ENCODE results near the gene NOCT. TPM values are rescaled to one million over a fixed set of nuclear protein-coding genes. Genes with fewer than 3 reads are reported as not detected.
"Not testable (repeated sequence)": the region's sequence is repeated elsewhere in the genome, so short reads cannot be mapped to it uniquely, and the experiment has no call there.

NOCT gene, protein sequence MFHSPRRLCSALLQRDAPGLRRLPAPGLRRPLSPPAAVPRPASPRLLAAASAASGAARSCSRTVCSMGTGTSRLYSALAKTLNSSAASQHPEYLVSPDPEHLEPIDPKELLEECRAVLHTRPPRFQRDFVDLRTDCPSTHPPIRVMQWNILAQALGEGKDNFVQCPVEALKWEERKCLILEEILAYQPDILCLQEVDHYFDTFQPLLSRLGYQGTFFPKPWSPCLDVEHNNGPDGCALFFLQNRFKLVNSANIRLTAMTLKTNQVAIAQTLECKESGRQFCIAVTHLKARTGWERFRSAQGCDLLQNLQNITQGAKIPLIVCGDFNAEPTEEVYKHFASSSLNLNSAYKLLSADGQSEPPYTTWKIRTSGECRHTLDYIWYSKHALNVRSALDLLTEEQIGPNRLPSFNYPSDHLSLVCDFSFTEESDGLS
- 7.6 TPM for polyA plus RNA-seq (2013, experiment 1 of 2; ENCODE audit: insufficient read length)
- polyA plus RNA-seq (2013, experiment 2 of 2; ENCODE audit: insufficient read length) = 10.1 TPM

DNA sequence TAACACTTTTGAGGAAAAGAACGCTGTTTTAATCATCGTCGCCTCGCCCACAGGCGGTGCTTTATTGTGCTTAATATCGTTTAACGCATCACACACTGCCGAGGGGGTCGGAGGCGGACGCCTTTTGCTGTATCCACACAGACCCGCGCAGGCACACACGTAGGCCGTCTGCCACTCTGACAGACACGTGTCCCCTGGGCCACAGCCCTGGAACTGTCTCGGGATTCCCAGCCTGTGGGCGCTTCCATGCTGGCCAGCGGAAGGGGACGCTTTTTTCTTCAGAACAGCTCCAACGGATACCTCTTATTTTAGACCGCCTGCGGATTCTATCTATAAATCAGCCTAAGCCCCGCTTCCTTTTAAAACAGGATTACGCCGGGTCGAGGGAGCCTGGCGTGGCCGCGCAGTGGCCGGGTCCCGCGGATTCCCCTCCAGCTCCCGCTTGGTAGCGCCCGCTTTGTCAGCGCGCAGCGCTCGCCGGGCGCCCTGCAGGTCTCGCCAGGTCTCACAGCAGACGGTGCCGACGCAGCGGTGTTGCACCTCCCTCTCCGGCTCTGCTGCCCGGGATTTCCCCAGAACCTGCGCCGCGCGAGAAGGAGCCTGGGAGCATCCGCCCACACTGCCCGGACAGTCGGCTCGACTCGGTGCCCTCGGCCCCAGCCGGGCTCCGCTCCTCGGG, at the start of gene NOCT:
Gene NOCT, plus strand, starts transcription at position 513 of the 679 bp plus-strand sequence. CDS start 201 bp downstream, outside the sequence.
- DNase-seq = peak; percentile 91

DNA sequence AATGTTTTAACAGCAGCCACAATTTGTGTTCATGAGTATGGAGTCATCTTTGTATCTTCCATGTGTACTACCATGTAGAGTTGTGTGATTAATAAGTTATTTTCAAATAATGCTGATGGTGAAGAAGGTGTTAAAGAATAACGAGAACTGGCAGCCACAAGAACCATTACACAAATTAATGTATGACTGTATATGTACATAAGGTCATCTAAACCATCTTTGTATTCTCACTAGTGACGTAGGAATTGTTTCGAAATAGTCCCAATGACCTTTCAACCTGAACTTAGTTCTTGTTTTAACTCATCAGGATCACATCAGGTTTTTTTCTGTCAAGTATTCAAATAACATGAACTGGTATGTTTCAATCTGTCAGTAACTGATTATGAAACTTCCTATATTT, 48.3 kb upstream of the NOCT start:
- DNase-seq = no peak

DNA sequence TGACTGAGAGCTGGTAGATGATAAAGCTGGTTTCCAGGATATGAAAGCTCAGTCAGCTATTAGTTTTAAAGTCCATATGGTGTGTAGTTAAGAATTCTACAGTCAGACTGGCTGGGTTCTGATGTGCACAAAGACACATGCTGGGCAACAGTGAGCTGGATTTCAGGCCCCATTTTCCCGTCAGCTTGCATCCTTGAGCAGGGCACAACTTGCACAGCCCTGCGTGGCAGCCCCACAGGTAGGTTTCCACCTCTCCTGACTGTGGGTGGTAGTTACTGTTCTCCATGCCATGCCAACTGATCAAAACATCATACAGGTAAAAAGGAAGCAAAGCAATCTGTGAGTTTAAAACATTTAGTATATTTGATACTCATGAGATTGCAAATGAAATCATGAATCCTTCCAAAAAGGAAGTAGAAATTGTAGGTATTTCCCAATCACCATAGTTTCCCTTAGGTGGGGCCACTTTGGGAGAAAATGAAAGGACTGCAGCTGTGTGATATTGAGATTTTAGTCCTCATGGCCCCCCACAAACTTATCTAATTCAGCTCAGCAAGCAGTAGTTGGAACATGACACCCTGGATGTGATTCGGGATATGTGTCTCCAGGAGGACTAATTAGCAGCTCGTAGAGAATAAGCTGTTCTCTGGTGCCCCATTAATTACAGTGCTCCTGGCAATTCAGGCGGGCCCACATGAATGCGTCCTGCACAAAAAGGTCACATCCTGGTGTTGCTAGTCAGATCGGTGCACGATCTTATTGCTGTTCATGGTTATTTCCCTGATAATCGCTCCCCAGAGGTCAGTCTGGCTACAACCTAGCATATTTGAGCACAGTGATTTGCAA, 42.4 kb upstream of the NOCT start:
- DNase-seq = no peak

DNA sequence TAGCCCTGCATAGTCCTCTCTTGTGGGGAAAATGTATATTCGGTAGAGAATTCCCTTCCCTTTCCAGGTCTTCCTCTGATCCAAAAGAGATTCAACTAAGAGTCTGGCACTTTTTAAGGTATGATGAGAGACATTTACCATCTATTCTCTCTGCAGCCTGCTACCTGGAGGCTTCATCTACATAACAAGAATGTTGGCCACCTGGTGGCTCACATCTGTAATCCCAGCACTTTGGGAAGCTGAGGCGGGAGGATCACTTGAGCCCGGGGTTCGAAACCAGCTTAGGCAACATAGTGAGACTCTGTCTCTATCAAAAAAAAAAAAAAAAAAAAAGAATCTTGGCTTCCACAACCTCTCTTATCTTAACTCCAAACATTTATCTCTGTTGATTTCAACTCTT, 40.4 kb upstream of the NOCT start:
- DNase-seq = no peak

DNA sequence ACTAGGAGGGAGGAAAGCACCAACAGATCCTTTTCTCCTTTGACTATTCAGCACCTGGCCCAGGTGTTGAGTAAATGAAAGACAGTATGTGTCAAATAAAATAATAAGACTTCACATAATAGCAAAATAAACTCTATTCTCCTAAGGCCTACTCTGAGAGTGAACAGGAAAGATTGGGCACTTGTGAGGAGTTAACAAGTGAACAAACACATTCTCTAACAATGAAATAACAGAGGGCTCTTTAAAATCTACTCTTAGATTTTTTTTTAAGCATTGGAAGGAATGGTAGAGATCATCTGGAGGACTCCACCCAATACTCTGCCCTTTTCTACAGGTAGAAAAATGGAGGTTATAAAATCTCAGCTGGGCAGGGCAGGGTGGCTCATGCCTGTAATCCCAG, 39.1 kb upstream of the NOCT start:
- DNase-seq = no peak

DNA sequence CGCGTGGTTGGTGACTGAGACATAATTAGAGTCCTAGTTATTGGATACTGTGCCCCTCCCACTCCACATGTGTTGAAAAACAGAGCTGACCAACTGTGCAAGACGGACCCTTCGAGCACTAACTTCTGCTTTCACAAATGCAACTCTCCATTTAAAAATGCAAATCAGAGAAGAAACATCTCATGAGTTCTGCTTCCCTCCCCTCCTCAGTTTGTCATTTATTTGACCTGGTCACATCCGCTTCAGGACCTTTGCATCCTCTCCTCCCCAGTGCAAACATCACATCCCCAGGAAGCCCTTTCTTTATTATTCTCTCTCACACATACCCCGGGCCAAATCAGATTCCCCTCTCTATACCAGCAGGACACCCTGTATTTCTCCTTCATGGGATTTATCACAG, 38.1 kb upstream of the NOCT start:
- no peak for DNase-seq

DNA sequence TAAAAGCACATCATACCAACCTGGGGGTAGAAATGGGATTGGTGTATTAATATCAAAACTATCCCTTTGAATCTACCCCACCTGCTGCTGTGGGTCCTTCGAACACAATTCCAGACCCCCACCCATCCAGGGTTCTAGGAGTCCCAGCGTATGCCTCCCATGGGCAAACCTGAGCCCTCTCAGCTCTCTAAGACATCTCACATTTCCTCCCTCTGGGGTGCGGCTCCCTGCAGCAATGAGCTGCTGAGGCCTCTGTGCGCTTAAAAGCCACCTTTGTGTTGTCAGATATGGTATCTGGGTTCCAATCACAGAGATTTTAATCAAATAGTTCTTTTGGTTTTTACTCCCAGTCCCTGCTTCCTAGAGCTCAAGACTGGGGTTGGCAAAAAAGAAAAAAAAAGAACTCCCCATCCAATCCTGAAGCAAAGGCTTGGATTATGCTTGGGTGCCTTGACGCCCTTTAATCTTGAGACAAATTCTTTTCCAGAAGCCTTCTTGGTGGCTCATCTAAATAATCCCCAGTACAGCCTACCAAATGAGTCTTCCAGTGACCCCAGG, 37.5 kb upstream of the NOCT start:
- DNase-seq = no peak

DNA sequence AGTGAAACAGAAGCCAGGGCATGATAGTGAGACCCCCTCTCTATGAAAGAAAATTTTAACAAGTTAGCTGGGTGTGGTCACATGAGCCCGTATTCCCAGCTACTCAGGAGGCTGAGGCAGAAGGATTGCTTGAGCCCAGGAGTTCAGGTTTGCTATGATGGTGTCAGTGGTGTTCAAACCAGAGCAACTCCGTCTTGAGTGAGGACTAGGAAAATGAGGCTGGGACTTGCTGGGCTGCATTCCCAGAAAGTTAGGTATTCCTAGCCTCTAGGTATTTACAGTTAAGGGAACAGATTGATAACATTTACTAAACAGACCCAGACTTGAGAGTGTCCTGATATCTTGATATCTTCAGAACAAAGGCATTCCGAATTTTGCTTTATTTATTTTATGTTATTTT, 37.0 kb upstream of the NOCT start:
- DNase-seq = no peak

DNA sequence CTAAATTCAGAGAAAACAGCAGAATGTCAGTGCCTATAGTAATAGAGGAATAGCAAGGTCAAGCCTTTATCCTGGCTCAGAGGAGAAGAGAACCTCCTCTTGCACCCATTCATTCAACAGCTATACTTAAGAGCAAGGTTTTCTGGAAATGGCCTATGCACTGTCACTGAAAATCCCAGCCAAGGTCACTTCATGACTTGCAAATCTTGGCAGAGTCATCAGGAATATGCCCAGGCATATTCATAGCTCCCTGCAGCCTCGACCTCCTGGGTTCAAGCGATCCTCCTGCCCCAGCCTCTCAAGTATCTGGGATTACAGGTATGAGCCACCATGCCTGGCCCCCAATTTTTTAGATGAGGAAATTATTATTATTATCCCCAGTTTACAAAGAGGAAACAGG, 35.8 kb upstream of the NOCT start:
- no peak for DNase-seq

DNA sequence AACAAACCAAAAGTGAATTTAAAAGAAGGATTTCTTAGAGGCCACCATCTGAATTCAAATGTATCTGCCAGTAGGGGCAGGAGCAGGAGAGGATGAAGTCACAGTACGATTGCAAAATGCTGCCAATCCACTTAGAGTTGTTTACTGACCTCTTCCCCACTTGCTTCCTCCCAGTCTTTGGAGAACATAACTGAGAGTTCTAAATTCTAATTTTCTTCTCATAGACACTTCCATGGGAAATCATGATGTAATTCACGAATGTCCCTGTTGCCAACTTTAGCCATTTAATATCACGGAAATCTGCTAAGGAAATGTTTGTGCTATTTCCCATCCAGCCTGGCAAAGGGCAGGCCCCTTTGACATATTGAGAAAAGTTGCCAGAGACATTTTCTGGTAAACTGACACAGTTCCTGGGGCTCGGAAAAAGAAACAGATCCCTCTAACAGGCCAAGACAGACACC, 33.6 kb upstream of the NOCT start:
- DNase-seq = peak; percentile 24

DNA sequence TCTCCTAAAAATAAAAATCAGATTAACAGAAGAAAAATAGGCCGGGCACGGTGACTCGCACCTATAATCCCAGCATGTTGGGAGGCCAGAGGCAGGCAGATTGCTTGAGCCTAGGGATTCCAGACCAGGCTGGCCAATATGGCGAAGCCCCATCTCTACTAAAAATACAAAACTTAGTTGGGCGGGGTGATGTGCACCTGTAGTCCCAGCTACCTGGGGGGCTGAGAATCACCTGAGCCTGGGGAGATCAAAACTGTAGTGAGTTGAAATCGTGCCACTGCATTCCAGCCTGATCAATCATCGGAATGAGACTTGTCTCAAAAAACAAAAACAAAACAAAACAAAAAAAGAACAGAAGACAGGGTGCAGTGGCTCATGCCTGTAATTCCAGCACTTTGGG, 32.8 kb upstream of the NOCT start:
- DNase-seq = no peak

DNA sequence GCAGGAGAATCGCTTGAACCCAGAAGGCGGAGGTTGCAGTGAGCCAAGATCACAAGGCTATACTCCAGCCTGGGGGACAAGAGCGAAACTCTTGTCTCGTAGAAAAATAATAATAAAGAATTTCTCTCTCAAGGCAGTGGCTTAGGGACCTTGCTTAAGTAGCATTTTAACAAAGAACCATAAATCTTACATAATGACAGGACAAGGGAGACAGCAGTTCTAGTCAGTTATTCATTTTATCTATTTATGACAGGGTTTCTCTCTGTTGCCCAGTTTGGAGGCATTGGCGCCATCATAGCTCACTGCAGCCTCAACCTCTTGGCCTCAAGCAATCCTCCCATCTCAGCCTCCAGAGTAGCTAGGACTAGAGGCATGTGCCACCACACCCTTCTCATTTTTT, 31.9 kb upstream of the NOCT start:
- DNase-seq = no peak

DNA sequence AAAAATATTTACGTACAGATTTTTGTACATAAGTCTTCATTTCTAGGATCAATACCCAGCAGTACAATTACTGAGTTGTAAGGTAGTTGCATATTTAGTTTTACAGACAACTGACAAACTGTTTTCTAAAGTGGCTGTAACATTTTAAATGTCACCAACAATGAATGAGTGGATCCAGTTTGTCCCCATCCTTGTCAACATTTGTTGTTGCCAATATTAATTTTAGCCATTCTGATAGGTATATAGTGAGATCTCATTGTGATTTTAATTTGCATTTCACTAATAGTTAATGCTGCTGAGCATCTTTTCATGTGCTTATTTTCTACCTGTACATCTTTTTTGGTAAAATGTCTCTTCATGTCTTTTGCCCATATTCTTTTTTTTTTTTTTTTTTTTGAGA, 30.9 kb upstream of the NOCT start:
- DNase-seq = no peak

DNA sequence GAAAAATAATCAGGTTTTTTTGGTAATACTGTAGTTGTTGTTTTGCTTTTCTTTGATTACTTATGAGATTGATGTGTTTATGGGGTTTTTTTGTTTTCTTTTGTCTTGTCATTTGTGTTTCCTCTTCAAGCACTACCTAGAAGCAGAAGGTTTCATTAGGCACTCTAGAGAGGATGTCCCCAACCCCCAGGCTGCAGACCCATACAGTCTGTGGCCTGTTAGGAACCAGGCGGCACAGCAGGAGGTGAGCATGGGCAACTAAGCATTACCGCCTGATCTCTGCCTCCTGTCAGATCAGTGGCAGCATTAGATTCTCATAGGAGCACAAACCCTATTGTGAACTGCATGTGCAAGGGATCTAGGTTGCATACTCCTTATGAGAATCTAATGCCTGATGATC, 22.9 kb upstream of the NOCT start:
- DNase-seq = no peak

DNA sequence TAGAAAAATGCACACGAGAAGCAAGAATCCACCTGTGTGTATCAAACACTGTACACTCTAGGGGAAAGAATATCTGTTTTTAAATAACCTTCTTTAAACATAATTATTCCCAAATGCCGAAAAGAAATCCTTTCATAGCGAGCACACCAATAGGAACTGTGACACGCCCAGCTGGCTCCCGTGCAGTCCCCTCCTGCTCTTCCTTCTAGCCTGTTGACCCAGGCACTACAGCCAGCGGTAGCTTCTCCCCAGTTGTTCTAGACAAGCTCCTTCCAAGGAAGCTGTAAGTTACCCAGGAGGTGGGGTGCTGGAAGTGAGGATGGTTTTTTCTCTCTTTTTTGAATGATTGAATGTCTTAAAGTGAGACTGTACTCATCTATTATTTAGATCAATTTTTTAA, 19.5 kb upstream of the NOCT start:
- DNase-seq = no peak

DNA sequence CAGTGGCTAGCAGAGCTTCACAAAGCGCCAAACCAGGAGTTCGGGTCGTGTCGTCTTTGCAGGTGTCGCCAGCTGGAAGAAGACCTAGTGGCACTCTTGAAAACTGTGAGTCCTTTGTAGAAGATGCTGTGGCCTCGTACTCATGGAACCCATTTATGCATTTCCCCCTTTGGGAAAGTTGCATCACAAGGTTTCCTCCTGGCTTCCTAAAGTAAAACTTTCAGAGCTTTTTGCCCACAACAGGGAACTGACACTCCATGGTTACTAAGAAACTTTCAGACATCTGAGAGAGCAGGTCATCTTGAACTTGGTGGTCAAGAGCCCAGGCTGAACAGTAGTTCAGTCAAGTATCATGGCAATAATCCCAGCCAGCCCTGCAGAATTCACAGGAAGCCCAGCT, 15.9 kb upstream of the NOCT start:
- DNase-seq = no peak

DNA sequence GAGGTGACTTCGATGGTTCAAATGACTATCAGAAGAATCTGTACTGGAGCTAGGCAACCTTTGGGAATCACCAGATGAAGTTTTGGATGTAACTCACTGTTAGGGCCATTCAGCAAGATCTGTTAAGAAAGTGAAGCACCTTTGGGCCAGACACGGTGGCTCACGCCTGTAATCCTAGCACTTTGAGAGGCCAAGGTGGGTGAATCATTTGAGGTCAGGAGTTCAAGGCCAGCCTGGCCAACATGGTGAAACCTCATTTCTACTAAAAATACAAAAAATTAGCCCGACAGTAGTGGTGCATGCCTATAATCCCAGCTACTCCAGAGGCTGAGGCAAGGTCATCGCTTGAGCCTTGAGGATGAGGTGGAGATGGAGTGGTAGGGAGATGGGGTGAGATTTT, 15.4 kb upstream of the NOCT start:
- DNase-seq = not testable (repeated sequence)

DNA sequence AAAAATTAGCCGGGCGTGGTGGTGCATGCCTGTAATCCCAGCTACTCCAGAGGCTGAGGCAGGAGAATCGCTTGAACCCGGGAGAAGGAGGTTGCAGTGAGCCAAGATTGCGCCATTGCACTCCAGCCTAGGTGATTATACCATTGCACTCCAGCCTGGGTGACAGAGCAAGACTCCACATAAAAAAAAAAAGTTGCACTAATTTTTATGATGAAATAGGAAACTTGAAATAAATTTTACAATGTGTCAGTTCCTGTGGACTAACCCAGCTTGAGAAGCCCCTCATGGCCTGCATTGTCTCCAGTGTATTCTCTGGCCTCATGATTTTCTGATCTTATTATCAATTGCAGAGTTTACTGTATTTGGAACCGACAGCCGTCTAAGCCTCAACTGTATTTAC, 14.2 kb upstream of the NOCT start:
- DNase-seq = not testable (repeated sequence)

DNA sequence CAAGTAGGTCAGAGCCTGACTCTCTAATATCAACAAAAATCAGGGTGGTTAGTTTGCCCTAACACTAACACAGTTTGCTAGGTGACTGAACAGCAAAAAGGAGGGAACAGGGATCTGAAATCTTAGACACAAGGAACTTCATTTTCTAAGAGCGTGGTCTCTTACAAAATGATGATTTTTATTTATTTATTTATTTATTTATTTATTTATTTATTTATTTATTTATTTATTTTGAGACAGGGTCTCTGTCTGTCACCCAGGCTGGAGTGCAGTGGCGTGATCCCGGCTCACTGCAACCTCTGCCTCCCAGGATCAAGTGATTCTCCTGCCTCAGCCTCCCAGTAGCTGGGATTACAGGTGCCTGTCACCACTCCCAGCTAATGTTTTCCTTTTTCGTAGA, 11.9 kb upstream of the NOCT start:
- DNase-seq = not testable (repeated sequence)

DNA sequence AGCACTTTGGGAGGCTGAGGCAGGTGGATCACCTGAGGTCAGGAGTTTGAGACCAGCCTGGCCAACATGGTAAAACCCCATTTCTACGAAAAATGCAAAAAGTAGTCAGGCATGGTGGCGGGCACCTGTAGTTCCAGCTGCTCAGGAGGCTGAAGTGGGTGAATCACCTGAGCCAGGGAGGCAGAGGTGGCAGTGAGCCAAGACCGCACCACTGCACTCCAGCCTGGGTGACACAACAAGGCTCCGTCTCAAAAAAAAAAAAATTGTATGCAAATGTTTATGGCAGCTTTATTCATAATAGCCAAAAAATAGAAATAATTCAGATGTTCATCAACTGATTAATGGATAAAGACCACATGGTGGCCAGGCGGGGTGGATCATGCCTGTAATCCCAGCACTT, 9.8 kb upstream of the NOCT start:
- DNase-seq = no peak

DNA sequence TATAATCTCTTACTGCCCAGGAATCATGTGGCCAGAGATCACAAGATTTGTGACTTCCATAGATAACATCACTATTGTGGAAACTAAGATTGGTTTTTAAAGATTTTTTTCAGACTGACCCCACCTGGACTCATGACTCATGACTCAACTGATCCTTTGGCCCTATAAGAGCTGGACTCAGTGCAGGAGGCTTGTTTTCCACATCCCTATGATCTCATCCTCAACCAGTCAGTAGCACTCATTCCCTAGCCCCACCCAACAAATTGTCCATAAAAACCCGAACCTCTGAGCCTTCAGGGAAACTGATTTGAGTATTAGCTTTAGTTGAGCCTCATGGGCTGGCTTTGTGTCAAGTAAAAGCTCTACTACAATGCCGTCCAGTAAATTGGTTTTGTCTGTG, 7.9 kb upstream of the NOCT start:
- no peak for DNase-seq

DNA sequence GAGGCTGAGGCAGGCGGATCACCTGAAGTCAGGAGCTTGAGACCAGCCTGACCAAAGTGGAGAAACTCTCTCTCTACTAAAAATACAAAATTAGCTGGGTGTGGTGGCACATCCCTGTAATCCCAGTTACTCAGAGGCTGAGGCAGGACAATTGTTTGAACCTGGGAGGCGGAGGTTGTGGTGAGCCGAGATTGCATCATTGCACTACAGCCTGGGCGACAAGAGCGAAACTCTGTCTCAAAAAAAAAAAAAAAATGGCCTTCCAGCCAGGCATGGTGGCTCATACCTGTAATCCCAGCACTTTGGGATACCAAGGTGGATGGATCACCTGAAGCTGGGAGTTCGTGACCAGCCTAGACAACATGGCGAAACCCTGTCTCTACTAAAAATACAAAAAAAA, 7.3 kb upstream of the NOCT start:
- not testable (repeated sequence) for DNase-seq

DNA sequence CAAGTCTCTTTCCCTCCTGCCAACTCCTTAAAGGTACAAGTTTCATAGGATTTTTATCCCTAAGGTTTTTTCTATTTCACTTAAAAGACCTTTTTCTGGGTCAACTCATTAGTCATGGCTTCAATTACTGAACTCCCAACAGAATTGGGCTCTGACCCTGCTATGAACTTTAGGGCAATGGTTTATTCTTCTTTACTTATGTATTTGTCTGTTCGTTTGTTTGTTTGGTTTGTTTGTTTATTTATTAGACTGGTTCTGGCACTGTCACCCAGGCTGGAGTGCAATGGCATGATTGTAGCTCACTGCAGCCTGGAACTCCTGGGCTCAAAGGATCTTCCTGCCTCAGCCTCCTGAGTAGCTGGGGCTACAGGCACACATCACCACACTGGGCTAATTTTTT, 5.9 kb upstream of the NOCT start:
- DNase-seq = no peak
